Neural progenitor cell (in vitro differentiated cells): ENCODE data around the gene EXOSC7.

Source experiments
- EZH2 ChIP-seq: fragments of 200-600 bp; sonication (generic); IDR thresholded peaks from 2 replicates; pipeline ENCODE4 v1.6.1; 2017; ENCODE audit warnings: antibody characterized with exemption, mild to moderate bottlenecking, moderate library complexity
- EZH2phosphoT487 ChIP-seq: fragments of 200-600 bp; sonication (generic); IDR thresholded peaks from 2 replicates; pipeline ENCODE4 v1.6.1; 2017; ENCODE audit warnings: antibody characterized with exemption
- TF ChIP-seq, protein P1 (sequence below): fragments of 200-600 bp; sonication (generic); IDR thresholded peaks from 2 replicates; pipeline ENCODE4 v1.5.1; 2017; ENCODE audit warnings: antibody characterized with exemption, mild to moderate bottlenecking

DNA sequence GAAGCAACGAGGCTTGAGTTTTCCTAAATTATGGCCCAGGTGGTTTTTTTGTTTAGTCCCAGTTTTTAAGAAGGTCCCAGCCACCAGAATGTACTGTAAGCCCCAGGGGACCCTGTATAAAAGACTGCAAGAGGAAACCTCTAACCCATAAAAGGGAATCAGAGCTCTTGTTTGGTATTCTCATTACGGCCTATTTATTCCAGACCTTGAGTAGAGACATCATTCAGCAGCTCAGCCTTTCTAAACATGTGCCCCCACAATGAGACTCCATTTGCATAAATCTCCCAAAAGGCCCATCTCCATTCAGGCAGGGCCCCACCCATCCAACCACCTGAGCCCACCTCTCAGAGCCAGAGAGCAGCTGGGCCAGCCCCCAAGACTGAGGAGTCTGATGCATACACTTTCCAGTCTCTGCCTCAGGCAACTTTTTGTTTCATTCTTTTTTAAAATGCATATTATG, 25.7 kb upstream of the EXOSC7 start:
- TF ChIP-seq, protein P1, sequence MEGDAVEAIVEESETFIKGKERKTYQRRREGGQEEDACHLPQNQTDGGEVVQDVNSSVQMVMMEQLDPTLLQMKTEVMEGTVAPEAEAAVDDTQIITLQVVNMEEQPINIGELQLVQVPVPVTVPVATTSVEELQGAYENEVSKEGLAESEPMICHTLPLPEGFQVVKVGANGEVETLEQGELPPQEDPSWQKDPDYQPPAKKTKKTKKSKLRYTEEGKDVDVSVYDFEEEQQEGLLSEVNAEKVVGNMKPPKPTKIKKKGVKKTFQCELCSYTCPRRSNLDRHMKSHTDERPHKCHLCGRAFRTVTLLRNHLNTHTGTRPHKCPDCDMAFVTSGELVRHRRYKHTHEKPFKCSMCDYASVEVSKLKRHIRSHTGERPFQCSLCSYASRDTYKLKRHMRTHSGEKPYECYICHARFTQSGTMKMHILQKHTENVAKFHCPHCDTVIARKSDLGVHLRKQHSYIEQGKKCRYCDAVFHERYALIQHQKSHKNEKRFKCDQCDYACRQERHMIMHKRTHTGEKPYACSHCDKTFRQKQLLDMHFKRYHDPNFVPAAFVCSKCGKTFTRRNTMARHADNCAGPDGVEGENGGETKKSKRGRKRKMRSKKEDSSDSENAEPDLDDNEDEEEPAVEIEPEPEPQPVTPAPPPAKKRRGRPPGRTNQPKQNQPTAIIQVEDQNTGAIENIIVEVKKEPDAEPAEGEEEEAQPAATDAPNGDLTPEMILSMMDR, result no peak
- no peak for TF ChIP-seq EZH2
- no peak for TF ChIP-seq EZH2phosphoT487
